ENCODE measurements around the gene EMC8. TPM values are rescaled to one million over a fixed set of nuclear protein-coding genes. Genes with fewer than 3 reads are reported as not detected.

EMC8 gene
- total and polyA plus RNA-seq, 4 donors, result 12.0 to 12.4 (median 12.2) TPM

GRCh38 chr16:85822145-85822544, 22.8 kb upstream of the EMC8 start:
- Histone ChIP-seq H3K36me3 (ENCODE audit: control insufficient read depth in 4 of 4, insufficient read depth in 3 of 4, low read depth in 1 of 4, low read length in 3 of 4) (no peaks in the 10 kb centered on the region), H3K9ac (ENCODE audit: low read depth in 1 of 2, low read length in 2 of 2) (no peak overlapping the region), H3K9me3 (ENCODE audit: control insufficient read depth in 4 of 4, low read length in 3 of 4) (no peaks in the 10 kb centered on the region), H3K4me3 (ENCODE audit: low read depth in 1 of 3, low read length in 3 of 3) (no peak overlapping the region), H3K27me3 (ENCODE audit: control insufficient read depth in 4 of 4, insufficient read depth in 4 of 4, low read length in 3 of 4) (no peaks in the 10 kb centered on the region), H3K4me1 (ENCODE audit: control insufficient read depth in 4 of 4, insufficient read depth in 4 of 4, low read length in 3 of 4) (peaks cover 0 to 7% (median 4%) of the 10 kb centered on the region in 4 donors), H3K27ac (ENCODE audit: low read depth in 1 of 2, low read length in 2 of 2) (no peak overlapping the region)
- no peak for DNase-seq (ENCODE audit: low spot score)
- WGBS, result 95% methylated on average over 12 of the region's 12 CpGs
- no peak for TF ChIP-seq RXRA (IDR thresholded peaks at IDR 0.05)
- TF ChIP-seq GABPA (IDR thresholded peaks at IDR 0.05 in 1 of 2, conservative IDR thresholded peaks at IDR 0.05 in 1 of 2), result no peak
- TF ChIP-seq MAX (IDR thresholded peaks at IDR 0.05), result no peak
- TF ChIP-seq FOXA1 (IDR thresholded peaks at IDR 0.05), result no peak
- no peak for TF ChIP-seq NR2F2 (IDR thresholded peaks at IDR 0.05)
- no peak for TF ChIP-seq JUND (IDR thresholded peaks at IDR 0.05)
- TF ChIP-seq HNF4A (conservative IDR thresholded peaks at IDR 0.05), result no peak
- TF ChIP-seq HNF4G (IDR thresholded peaks at IDR 0.05), result no peak
- TF ChIP-seq EGR1 (IDR thresholded peaks at IDR 0.05; ENCODE audit: low read depth in 2 of 2), result no peak
- no peak for TF ChIP-seq TAF1 (conservative IDR thresholded peaks at IDR 0.05)

DNA sequence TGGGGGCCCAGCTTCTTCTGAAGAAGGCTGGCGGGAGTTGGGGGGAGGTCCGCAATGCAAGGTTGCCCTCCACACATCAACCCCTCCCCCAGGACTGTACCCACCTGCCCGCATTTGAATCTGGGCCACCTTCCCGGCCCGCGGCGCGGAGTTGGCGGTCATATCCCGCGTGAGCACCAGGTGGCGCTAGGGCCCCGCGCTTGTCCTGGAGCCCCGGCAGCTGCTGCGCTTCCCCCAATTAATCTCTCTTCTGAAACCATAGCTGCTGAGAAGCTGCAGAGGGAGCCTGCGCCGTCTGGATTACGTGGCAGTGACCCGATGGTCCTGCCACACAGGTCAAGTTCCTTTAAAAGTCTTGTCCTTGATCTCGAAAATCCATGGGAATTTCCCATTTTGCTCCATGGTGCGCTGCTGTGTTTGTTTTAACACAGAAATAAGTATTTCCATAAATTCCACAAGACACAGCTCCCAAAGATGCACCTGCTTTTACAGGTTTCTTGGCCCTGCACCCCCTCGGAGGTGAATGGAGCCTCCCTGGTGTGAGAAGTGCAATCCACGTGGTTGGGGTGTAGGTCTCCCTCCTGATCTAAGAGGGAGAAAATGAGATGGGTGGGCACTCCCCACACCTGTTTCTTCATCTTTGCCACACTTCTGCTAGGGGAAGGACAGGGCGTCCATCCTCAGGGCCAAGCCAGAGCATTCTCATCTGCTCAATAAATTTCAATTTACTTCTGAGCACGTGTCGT, 22.2 kb upstream of the EMC8 start:
- Histone ChIP-seq H3K4me1 (ENCODE audit: control insufficient read depth in 4 of 4, insufficient read depth in 4 of 4, low read length in 3 of 4) (peaks cover 0 to 7% (median 4%) of the 10 kb centered on the region in 4 donors), H3K27ac (ENCODE audit: low read depth in 1 of 2, low read length in 2 of 2) (no peak overlapping the region), H3K9me3 (ENCODE audit: control insufficient read depth in 4 of 4, low read length in 3 of 4) (no peaks in the 10 kb centered on the region), H3K4me3 (ENCODE audit: low read depth in 1 of 3, low read length in 3 of 3) (no peak overlapping the region), H3K36me3 (ENCODE audit: control insufficient read depth in 4 of 4, insufficient read depth in 3 of 4, low read depth in 1 of 4, low read length in 3 of 4) (no peaks in the 10 kb centered on the region), H3K9ac (ENCODE audit: low read depth in 1 of 2, low read length in 2 of 2) (no peak overlapping the region), H3K27me3 (ENCODE audit: control insufficient read depth in 4 of 4, insufficient read depth in 4 of 4, low read length in 3 of 4) (no peaks in the 10 kb centered on the region)
- whole genome bisulfite sequencing, result 14% methylated on average over 27 of the region's 27 CpGs
- TF ChIP-seq YY1 (IDR thresholded peaks at IDR 0.05), result no peak
- TF ChIP-seq RXRA (IDR thresholded peaks at IDR 0.05), result peak; percentile 50 to 73
- peak; percentile 44 to 55 for TF ChIP-seq HNF4A (conservative IDR thresholded peaks at IDR 0.05)
- TF ChIP-seq TAF1 (conservative IDR thresholded peaks at IDR 0.05), result no peak
- no peak for TF ChIP-seq FOXA1 (IDR thresholded peaks at IDR 0.05)
- TF ChIP-seq FOXA2 (IDR thresholded peaks at IDR 0.05), result no peak
- peak; percentile 29 for TF ChIP-seq NR2F2 (IDR thresholded peaks at IDR 0.05)
- no peak for TF ChIP-seq REST (IDR thresholded peaks at IDR 0.05)
- no peak for TF ChIP-seq MAX (IDR thresholded peaks at IDR 0.05)
- no peak for TF ChIP-seq HNF4G (IDR thresholded peaks at IDR 0.05)
- TF ChIP-seq RAD21 (IDR thresholded peaks at IDR 0.05), result peak; percentile 100
- TF ChIP-seq, protein P1, sequence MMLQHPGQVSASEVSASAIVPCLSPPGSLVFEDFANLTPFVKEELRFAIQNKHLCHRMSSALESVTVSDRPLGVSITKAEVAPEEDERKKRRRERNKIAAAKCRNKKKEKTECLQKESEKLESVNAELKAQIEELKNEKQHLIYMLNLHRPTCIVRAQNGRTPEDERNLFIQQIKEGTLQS (IDR thresholded peaks at IDR 0.05), result no peak
- TF ChIP-seq GABPA (IDR thresholded peaks at IDR 0.05 in 1 of 2, conservative IDR thresholded peaks at IDR 0.05 in 1 of 2), result no peak
- no peak for TF ChIP-seq SP1 (IDR thresholded peaks at IDR 0.05)
- peak; percentile 98 for TF ChIP-seq CTCF (IDR thresholded peaks at IDR 0.05; ENCODE audit: low read depth, low read length, missing input control)
- no peak for TF ChIP-seq EGR1 (IDR thresholded peaks at IDR 0.05; ENCODE audit: low read depth in 2 of 2)
- TF ChIP-seq JUND (IDR thresholded peaks at IDR 0.05), result no peak
- TF ChIP-seq ZBTB33 (IDR thresholded peaks at IDR 0.05), result no peak
- DNase-seq (ENCODE audit: low spot score), result peak; percentile 85

All from liver (tissue), 9 donors.